Measurements from ENCODE around the gene ANKFY1.

DNA sequence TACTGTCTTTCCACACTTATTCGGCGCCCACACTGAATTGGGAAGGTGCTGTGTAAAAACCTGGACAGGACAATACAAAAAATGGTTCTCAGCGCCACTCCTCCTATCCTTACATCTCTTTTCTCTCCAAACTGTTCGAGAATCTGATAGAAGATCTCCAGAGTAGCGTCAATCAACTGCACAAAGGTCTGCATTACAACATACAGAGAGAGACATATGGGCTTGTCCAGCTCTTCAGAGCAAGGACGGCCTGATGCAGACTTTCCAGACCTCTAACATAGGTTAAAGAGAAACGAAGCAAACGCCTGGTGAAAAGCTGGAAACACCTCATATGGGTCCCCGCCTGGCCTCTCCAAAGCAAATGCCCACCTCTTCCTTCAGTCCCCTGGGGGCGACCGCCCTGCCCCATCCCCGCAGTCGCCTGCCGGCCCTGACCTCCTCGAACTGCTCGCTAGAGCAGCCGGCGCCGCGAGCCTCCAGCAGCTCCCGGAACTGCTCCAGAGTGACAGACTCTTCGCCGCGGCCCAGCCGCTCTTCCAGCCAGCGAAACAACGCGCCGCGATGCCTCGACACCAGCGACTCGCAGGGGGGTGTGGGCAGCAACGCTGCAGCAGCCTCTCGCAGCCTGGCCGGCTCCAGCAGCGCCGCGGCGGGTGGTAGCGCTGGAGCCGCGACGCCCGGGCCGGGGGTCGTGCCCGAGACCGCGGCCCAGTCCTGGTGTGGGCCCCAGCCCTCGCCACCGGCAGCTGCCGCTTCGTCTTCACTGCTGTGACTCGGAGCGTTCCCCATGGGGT, 121.5 kb downstream of the ANKFY1 start:
- TF ChIP-seq CTCF (IDR thresholded peaks at IDR 0.05) (no peak), POLR2A (IDR thresholded peaks at IDR 0.05) (no peak), EP300 (IDR thresholded peaks at IDR 0.05) (no peak)
